ENCODE data around the gene ARRB2. TPM values are rescaled to one million over a fixed set of nuclear protein-coding genes. Genes with fewer than 3 reads are reported as not detected.
A peak's percentile ranks its signal among the peaks of the same experiment; 100 is the strongest.

The ARRB2 gene
- total and polyA plus RNA-seq, 2 of the 4 experiments (the other 2 are of a cell fraction) = 3.9 to 10.6 TPM

DNA sequence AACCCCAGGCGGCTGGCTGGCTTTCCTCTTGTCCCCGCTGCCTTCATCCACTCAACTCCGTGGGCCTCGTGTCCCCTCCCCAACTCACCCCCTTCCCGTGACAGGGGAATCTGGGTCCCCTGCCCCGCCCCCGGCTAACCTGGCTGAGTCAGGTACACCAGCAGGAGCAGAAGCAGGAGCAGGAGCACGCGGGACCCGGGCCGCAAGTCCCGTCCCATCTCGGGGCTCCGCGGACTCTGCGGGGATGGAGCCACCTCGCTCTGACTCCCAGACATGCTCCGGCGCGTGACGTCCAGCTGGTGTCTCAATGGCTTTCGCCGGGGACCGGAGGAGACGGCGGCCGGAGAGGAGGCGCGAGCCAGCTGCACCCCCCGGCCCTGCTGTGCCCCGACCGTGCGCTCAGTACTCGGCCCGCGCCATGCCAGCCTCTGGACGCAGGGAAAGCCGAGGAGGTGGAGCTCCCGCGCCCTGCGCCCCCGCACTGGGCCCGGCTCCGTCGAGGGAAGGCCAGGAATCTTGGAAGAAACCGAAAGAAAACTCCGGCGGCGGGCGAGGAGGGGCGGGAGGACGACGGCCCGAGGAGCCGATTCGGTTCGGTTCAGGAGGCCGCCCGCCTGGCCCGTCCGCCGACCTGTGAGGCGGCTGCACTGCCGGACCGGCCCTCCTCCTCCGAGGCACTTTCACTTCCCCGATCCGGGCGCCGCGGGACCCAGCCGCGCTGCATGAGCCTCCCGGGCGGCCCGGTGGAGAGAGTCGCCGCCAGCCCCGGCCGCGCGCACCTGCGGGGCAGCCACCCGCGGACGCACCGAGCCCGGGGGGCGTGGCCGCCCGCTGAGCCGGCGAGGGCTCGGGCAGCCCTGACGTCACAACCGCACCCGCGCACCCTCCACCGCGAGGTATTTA is 28.9 kb downstream of the ARRB2 start, which contains the start of the genes CXCL16 and ZMYND15 (continued):
- TF ChIP-seq MAZ (IDR thresholded peaks at IDR 0.05; ENCODE audit: borderline replicate concordance, low read depth, low read length) = no peak
- no peak for TF ChIP-seq CEBPB (IDR thresholded peaks at IDR 0.05; ENCODE audit: low read depth, low read length)

DNA sequence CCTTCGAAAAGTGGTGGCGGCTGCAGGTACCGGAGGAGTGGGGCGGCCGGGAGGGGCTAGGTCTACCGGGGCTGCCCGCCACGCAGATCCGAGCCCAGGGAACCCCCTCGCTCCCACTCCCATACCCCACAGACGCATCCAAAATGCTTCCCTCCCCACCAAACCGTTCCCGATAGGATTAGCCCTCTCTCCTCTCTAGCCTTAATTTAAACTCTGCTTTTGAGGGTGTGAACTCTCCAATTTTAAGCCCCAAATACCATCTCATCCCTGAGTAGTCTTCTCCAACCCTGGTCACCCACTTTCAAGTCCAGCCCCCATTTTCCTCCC is 29.6 kb downstream of the ARRB2 start:
- POLR2A ChIA-PET (ENCODE audit: unreplicated experiment) = no interaction called here
- WGBS, 2 experiments (ENCODE audit: extremely low coverage in 2 of 2, insufficient read length in 1 of 2) = 9% methylated on average over 2 of the region's 13 CpGs; no CpG with 5 or more reads in 1 of the 2 experiments
- Histone ChIP-seq H3K4me1 (ENCODE audit: control insufficient read depth, insufficient read depth, low read length) (peaks cover 7% of the 10 kb centered on the region; the same call in 1 of the 2 replicates), H2AK9ac (replicated peaks; ENCODE audit: low read depth, low read length, poor library complexity) (no peak overlapping the region), H4K5ac (ENCODE audit: low read depth, low read length) (no peak overlapping the region), H3K27me3 (ENCODE audit: control insufficient read depth, insufficient read depth, low read length) (peaks cover 64% of the 10 kb centered on the region), H2AFZ (replicated peaks; ENCODE audit: low read length, poor library complexity) (peak overlapping the region; percentile 93), H3K56ac (ENCODE audit: extremely low read depth, insufficient read depth, low read length) (no peak overlapping the region), H2AK5ac (ENCODE audit: low read depth, low read length) (no peak overlapping the region), H3K4ac (ENCODE audit: low read depth, low read length) (no peak overlapping the region), H3K4me2 (ENCODE audit: low read depth, low read length) (peak overlapping the region; percentile 41), H3K9me3 (ENCODE audit: control insufficient read depth, insufficient read depth, low read length) (no peaks in the 10 kb centered on the region), H3K36me3 (ENCODE audit: control insufficient read depth, insufficient read depth, low read length) (no peaks in the 10 kb centered on the region), H4K91ac (ENCODE audit: insufficient read depth, low read depth, low read length) (no peak overlapping the region), H3K14ac (replicated peaks; ENCODE audit: low read depth, low read length) (no peak overlapping the region), H3K23ac (ENCODE audit: low read depth, low read length) (0 out of 2 replicates have a peak overlapping the region, but pooled peaks have one; percentile 7), H3K4me3 (ENCODE audit: insufficient read depth, low read depth, low read length) (peak overlapping the region; percentile 90), H3K9me1 (ENCODE audit: insufficient read depth, low read length) (no peaks in the 10 kb centered on the region), H3K79me1 (ENCODE audit: low read depth in 1 of 2, low read length in 2 of 2) (no peaks in the 10 kb centered on the region), H3K27ac (ENCODE audit: insufficient read depth, low read length) (no peak overlapping the region), H2BK20ac (ENCODE audit: low read depth, low read length) (no peak overlapping the region), H3K18ac (ENCODE audit: low read depth, low read length) (no peak overlapping the region), H2BK5ac (ENCODE audit: low read depth, low read length, poor library complexity, severe bottlenecking) (no peak overlapping the region), H3K9ac (ENCODE audit: low read depth, low read length) (no peak overlapping the region), H4K20me1 (ENCODE audit: insufficient read depth, low read length) (no peaks in the 10 kb centered on the region), H2BK120ac (ENCODE audit: low read depth, low read length) (no peak overlapping the region), H4K8ac (ENCODE audit: low read depth in 2 of 2, low read length in 2 of 2) (no peak overlapping the region), H2BK15ac (ENCODE audit: low read depth, low read length) (no peak overlapping the region)
- in situ Hi-C loops (cut with MboI; ENCODE audit: low sequenced_read_pairs) (no loop called here), intact Hi-C loops (cut with micrococcal nuclease) (no loop called here), dilution Hi-C loops (cut with HindIII; ENCODE audit: low sequenced_read_pairs, unreplicated experiment) (no loop called here)
- CTCF ChIA-PET = no interaction called here
- DNase-seq (no peak), ATAC-seq (ENCODE audit: low read depth) (no peak)
- no TSS peak for BruUV-seq (replicated peaks)
- TF ChIP-seq BHLHE40 (IDR thresholded peaks at IDR 0.05; ENCODE audit: low read depth, low read length) = no peak
- TF ChIP-seq POLR2A (IDR thresholded peaks at IDR 0.05; ENCODE audit: low read depth, low read length) = no peak
- TF ChIP-seq, protein P1, sequence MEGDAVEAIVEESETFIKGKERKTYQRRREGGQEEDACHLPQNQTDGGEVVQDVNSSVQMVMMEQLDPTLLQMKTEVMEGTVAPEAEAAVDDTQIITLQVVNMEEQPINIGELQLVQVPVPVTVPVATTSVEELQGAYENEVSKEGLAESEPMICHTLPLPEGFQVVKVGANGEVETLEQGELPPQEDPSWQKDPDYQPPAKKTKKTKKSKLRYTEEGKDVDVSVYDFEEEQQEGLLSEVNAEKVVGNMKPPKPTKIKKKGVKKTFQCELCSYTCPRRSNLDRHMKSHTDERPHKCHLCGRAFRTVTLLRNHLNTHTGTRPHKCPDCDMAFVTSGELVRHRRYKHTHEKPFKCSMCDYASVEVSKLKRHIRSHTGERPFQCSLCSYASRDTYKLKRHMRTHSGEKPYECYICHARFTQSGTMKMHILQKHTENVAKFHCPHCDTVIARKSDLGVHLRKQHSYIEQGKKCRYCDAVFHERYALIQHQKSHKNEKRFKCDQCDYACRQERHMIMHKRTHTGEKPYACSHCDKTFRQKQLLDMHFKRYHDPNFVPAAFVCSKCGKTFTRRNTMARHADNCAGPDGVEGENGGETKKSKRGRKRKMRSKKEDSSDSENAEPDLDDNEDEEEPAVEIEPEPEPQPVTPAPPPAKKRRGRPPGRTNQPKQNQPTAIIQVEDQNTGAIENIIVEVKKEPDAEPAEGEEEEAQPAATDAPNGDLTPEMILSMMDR (conservative IDR thresholded peaks at IDR 0.05; ENCODE audit: low read depth, low read length) = no peak
- TF ChIP-seq RFX5 (IDR thresholded peaks at IDR 0.05; ENCODE audit: low read depth, low read length) = no peak
- TF ChIP-seq, protein P2, sequence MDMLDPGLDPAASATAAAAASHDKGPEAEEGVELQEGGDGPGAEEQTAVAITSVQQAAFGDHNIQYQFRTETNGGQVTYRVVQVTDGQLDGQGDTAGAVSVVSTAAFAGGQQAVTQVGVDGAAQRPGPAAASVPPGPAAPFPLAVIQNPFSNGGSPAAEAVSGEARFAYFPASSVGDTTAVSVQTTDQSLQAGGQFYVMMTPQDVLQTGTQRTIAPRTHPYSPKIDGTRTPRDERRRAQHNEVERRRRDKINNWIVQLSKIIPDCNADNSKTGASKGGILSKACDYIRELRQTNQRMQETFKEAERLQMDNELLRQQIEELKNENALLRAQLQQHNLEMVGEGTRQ (IDR thresholded peaks at IDR 0.05; ENCODE audit: low read depth, low read length) = no peak
- no peak for TF ChIP-seq SMC3 (IDR thresholded peaks at IDR 0.05; ENCODE audit: low read depth, low read length)
- TF ChIP-seq MAZ (IDR thresholded peaks at IDR 0.05; ENCODE audit: borderline replicate concordance, low read depth, low read length) = no peak
- TF ChIP-seq FOS (IDR thresholded peaks at IDR 0.05; ENCODE audit: low read depth, low read length) = no peak
